ENCODE data around the gene ZEB1. TPM values are rescaled to one million over a fixed set of nuclear protein-coding genes. Genes with fewer than 3 reads are reported as not detected.

Gene ZEB1
- total RNA-seq, 1 experiment from 2014 or later, result 1.4 TPM

DNA sequence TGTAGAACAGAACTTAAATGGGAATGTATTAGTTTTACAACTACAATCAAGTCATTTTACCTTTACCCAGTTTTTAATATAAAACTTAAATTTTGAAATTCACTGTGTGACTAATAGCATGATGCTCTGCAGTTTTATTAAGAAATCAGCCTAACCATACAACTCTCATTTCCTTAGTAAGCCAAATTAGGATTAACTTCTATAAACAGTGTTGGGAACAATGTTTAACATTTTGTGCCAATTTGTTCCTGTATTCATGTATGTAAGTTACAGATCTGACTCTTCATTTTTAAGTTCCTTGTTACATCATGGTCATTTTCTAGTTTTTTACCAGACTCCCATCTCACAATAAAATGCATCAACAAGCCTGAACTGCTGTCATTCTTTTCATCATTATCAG lies 209.8 kb downstream of the ZEB1 start:
- H3K9me3 ChIP-seq (ENCODE audit: insufficient read depth, low read depth), result no peaks in the 10 kb centered on the region
- H2AFZ ChIP-seq, result no peak overlapping the region
- H3K4me1 ChIP-seq (replicated peaks; ENCODE audit: insufficient read depth), result no peaks in the 10 kb centered on the region
- CTCF ChIA-PET, result interaction anchor here (0.6 kb wide), 1 partner anchor 29 kb away, joined by 3 read pairs; no protein-coding TSS in a partner anchor
- H3K9me2 ChIP-seq (ENCODE audit: insufficient read depth), result no peaks in the 10 kb centered on the region
- POLR2A ChIA-PET (ENCODE audit: unreplicated experiment), result no interaction called here
- no peak for DNase-seq
- no peaks in the 10 kb centered on the region for H3K27me3 ChIP-seq (ENCODE audit: insufficient read depth, low read depth)
- no peaks in the 10 kb centered on the region for H3K36me3 ChIP-seq (ENCODE audit: low read depth)
- H3F3A ChIP-seq (ENCODE audit: insufficient read depth, low read depth), result no peaks in the 10 kb centered on the region
- no peak overlapping the region for H3K27ac ChIP-seq
- H3K4me2 ChIP-seq, result no peak overlapping the region
- no peaks in the 10 kb centered on the region for H3K79me2 ChIP-seq (ENCODE audit: low read depth)
- no peak for TF ChIP-seq EZH2 (IDR thresholded peaks at IDR 0.05; ENCODE audit: low read depth)
- TF ChIP-seq, protein P1, sequence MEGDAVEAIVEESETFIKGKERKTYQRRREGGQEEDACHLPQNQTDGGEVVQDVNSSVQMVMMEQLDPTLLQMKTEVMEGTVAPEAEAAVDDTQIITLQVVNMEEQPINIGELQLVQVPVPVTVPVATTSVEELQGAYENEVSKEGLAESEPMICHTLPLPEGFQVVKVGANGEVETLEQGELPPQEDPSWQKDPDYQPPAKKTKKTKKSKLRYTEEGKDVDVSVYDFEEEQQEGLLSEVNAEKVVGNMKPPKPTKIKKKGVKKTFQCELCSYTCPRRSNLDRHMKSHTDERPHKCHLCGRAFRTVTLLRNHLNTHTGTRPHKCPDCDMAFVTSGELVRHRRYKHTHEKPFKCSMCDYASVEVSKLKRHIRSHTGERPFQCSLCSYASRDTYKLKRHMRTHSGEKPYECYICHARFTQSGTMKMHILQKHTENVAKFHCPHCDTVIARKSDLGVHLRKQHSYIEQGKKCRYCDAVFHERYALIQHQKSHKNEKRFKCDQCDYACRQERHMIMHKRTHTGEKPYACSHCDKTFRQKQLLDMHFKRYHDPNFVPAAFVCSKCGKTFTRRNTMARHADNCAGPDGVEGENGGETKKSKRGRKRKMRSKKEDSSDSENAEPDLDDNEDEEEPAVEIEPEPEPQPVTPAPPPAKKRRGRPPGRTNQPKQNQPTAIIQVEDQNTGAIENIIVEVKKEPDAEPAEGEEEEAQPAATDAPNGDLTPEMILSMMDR (conservative IDR thresholded peaks at IDR 0.05), result no peak
- no peak overlapping the region for H3K4me3 ChIP-seq
- intact Hi-C loops (cut with micrococcal nuclease; ENCODE audit: unreplicated experiment), result no loop called here
- no peaks in the 10 kb centered on the region for H4K20me1 ChIP-seq (ENCODE audit: insufficient read depth)
- BruUV-seq (replicated peaks), result no TSS peak

DNA sequence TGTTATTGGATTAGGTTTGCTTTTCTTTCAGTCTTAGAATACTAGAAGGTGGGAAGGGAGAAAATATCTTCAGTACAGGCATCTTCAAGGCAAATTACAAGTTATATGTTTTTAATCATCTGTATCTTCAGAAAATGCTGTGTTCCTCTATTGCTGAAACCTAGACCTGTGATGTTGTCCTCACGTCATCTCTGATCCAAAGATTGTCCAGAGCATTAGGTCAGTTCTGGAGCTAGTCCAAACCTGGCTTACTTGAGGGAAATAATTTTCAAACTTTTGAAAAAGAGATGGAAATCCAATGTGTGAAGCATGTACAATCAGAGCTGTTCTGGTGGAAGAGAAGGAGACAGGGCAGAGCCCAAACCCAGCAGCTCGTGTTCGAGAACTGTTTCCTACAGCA lies 217.3 kb downstream of the ZEB1 start:
- CTCF ChIA-PET, result no interaction called here
- H3K4me3 ChIP-seq, result no peak overlapping the region

DNA sequence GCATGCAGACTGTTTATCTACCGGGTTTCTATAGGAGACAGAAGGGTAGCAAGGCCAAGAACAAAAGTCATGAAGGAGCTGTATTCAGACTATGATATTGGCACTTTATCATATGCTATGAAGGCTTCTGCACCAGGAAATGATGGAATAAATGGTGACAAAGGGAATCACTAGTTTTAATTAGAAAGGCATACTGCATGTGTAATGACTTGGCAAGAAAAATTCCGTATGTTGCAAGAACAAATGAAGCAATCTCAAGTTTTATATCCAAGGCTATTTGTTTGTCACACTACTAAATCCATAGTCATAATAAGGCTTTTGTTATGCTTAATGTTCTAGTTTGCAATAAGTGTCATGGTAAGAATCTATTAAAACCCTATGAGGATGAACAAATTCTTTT lies 230.9 kb downstream of the ZEB1 start:
- Histone ChIP-seq H3K4me3 (no peak overlapping the region), H3K27me3 (ENCODE audit: insufficient read depth, low read depth) (no peaks in the 10 kb centered on the region), H2AFZ (no peak overlapping the region), H3K36me3 (ENCODE audit: low read depth) (no peaks in the 10 kb centered on the region), H3K79me2 (ENCODE audit: low read depth) (no peaks in the 10 kb centered on the region), H3K4me2 (no peak overlapping the region), H3F3A (ENCODE audit: insufficient read depth, low read depth) (no peaks in the 10 kb centered on the region), H4K20me1 (ENCODE audit: insufficient read depth) (no peaks in the 10 kb centered on the region), H3K9me3 (ENCODE audit: insufficient read depth, low read depth) (no peaks in the 10 kb centered on the region), H3K27ac (no peak overlapping the region), H3K4me1 (replicated peaks; ENCODE audit: insufficient read depth) (no peaks in the 10 kb centered on the region), H3K9me2 (ENCODE audit: insufficient read depth) (no peaks in the 10 kb centered on the region)
- TF ChIP-seq EZH2 (IDR thresholded peaks at IDR 0.05; ENCODE audit: low read depth), result no peak
- TF ChIP-seq, protein P1 (conservative IDR thresholded peaks at IDR 0.05), result no peak
- POLR2A ChIA-PET (ENCODE audit: unreplicated experiment), result interaction anchor here (0.5 kb wide), 1 partner anchor 852 kb away, joined by 12 read pairs; no protein-coding TSS in a partner anchor
- intact Hi-C loops (cut with micrococcal nuclease; ENCODE audit: unreplicated experiment), result no loop called here
- CTCF ChIA-PET, result no interaction called here
- BruUV-seq (replicated peaks), result no TSS peak
- no peak for DNase-seq

More for the DNA sequence above, 217.3 kb downstream of the ZEB1 start:
- Histone ChIP-seq H3K36me3 (ENCODE audit: low read depth) (no peaks in the 10 kb centered on the region), H3K4me1 (replicated peaks; ENCODE audit: insufficient read depth) (no peaks in the 10 kb centered on the region), H3K27me3 (ENCODE audit: insufficient read depth, low read depth) (no peaks in the 10 kb centered on the region), H3K4me2 (no peak overlapping the region), H3K79me2 (ENCODE audit: low read depth) (no peaks in the 10 kb centered on the region), H3F3A (ENCODE audit: insufficient read depth, low read depth) (no peaks in the 10 kb centered on the region), H4K20me1 (ENCODE audit: insufficient read depth) (no peaks in the 10 kb centered on the region), H3K9me3 (ENCODE audit: insufficient read depth, low read depth) (no peaks in the 10 kb centered on the region), H3K27ac (no peak overlapping the region), H2AFZ (no peak overlapping the region), H3K9me2 (ENCODE audit: insufficient read depth) (no peaks in the 10 kb centered on the region)
- POLR2A ChIA-PET (ENCODE audit: unreplicated experiment), result interaction anchor here (0.6 to 0.7 kb wide), 2 partner anchors 51 to 744 kb away, joined by 3 to 20 read pairs; no protein-coding TSS in a partner anchor
- TF ChIP-seq EZH2 (IDR thresholded peaks at IDR 0.05; ENCODE audit: low read depth), result no peak
- TF ChIP-seq, protein P1 (conservative IDR thresholded peaks at IDR 0.05), result no peak
- intact Hi-C loops (cut with micrococcal nuclease; ENCODE audit: unreplicated experiment), result no loop called here
- DNase-seq, result no peak
- no TSS peak for BruUV-seq (replicated peaks)

All from PC-9 (cell line).